Measurements from ENCODE around the gene CREB5.

Gene CREB5

GRCh38 chr7:28487487-28487886 is 75.2 kb downstream of the CREB5 start:
- Histone ChIP-seq H3K27ac (no peak overlapping the region), H3K79me2 (no peaks in the 10 kb centered on the region), H3K4me3 (ENCODE audit: low read depth, low read length) (no peak overlapping the region), H3K4me2 (ENCODE audit: low read length) (no peak overlapping the region), H2AFZ (no peak overlapping the region), H3K36me3 (ENCODE audit: control insufficient read depth, insufficient read depth, low read length) (no peaks in the 10 kb centered on the region), H3K4me1 (no peaks in the 10 kb centered on the region), H3K9ac (no peak overlapping the region), H3K9me3 (ENCODE audit: control insufficient read depth, low read length) (no peaks in the 10 kb centered on the region), H3K27me3 (ENCODE audit: control insufficient read depth, insufficient read depth, low read length) (no peaks in the 10 kb centered on the region)
- no peak for TF ChIP-seq CTCF (IDR thresholded peaks at IDR 0.05)

- TF ChIP-seq CTCF (IDR thresholded peaks at IDR 0.05) = no peak
- Histone ChIP-seq H3K4me3 (ENCODE audit: low read depth, low read length) (no peak overlapping the region), H3K36me3 (ENCODE audit: control insufficient read depth, insufficient read depth, low read length) (no peaks in the 10 kb centered on the region), H3K9me3 (ENCODE audit: control insufficient read depth, low read length) (no peaks in the 10 kb centered on the region), H3K9ac (no peak overlapping the region), H3K27me3 (ENCODE audit: control insufficient read depth, insufficient read depth, low read length) (no peaks in the 10 kb centered on the region), H3K79me2 (no peaks in the 10 kb centered on the region), H3K4me2 (ENCODE audit: low read length) (no peak overlapping the region), H2AFZ (no peak overlapping the region), H3K27ac (no peak overlapping the region), H3K4me1 (no peaks in the 10 kb centered on the region)
Observed at GRCh38 chr7:28488061-28488791, 75.9 kb downstream of the CREB5 start.

- H2AFZ ChIP-seq = no peak overlapping the region
- no peaks in the 10 kb centered on the region for H3K9me3 ChIP-seq (ENCODE audit: control insufficient read depth, low read length)
- no peaks in the 10 kb centered on the region for H3K79me2 ChIP-seq
- no peak for TF ChIP-seq CTCF (IDR thresholded peaks at IDR 0.05)
- H3K27me3 ChIP-seq (ENCODE audit: control insufficient read depth, insufficient read depth, low read length) = no peaks in the 10 kb centered on the region
- no peak overlapping the region for H3K9ac ChIP-seq
- H3K36me3 ChIP-seq (ENCODE audit: control insufficient read depth, insufficient read depth, low read length) = no peaks in the 10 kb centered on the region
- no peak overlapping the region for H3K4me3 ChIP-seq (ENCODE audit: low read depth, low read length)
- no peak overlapping the region for H3K4me2 ChIP-seq (ENCODE audit: low read length)
- H3K27ac ChIP-seq = no peak overlapping the region
- H3K4me1 ChIP-seq = no peaks in the 10 kb centered on the region
Observed at GRCh38 chr7:28490831-28491230, 78.5 kb downstream of the CREB5 start.

- Histone ChIP-seq H3K27me3 (ENCODE audit: control insufficient read depth, insufficient read depth, low read length) (no peaks in the 10 kb centered on the region), H3K79me2 (no peaks in the 10 kb centered on the region), H2AFZ (no peak overlapping the region), H3K4me1 (no peaks in the 10 kb centered on the region), H3K9ac (no peak overlapping the region), H3K9me3 (ENCODE audit: control insufficient read depth, low read length) (no peaks in the 10 kb centered on the region), H3K4me3 (ENCODE audit: low read depth, low read length) (no peak overlapping the region), H3K4me2 (ENCODE audit: low read length) (no peak overlapping the region), H3K27ac (no peak overlapping the region), H3K36me3 (ENCODE audit: control insufficient read depth, insufficient read depth, low read length) (no peaks in the 10 kb centered on the region)
- no peak for TF ChIP-seq CTCF (IDR thresholded peaks at IDR 0.05)
Observed at GRCh38 chr7:28493477-28493876, 81.2 kb downstream of the CREB5 start.

- Histone ChIP-seq H2AFZ (no peak overlapping the region), H3K4me2 (ENCODE audit: low read length) (no peak overlapping the region), H3K9me3 (ENCODE audit: control insufficient read depth, low read length) (no peaks in the 10 kb centered on the region), H3K4me1 (no peaks in the 10 kb centered on the region), H3K79me2 (no peaks in the 10 kb centered on the region), H3K27ac (no peak overlapping the region), H3K36me3 (ENCODE audit: control insufficient read depth, insufficient read depth, low read length) (no peaks in the 10 kb centered on the region), H3K27me3 (ENCODE audit: control insufficient read depth, insufficient read depth, low read length) (no peaks in the 10 kb centered on the region), H3K4me3 (ENCODE audit: low read depth, low read length) (no peak overlapping the region), H3K9ac (no peak overlapping the region)
- no peak for TF ChIP-seq CTCF (IDR thresholded peaks at IDR 0.05)
Observed at GRCh38 chr7:28497009-28497408, 84.7 kb downstream of the CREB5 start.
